DND-41 (cell line): ENCODE results near the gene POU2AF1.

Experiments used
- ATAC-seq: fragments of 200-7000 bp; cut with Tn5 transposase; 3 replicates; pipeline ENCODE4 v1.9.1; 2021; ENCODE audit warnings: low read depth; ENCODE audit not compliant: insufficient read depth
- DNase-seq: peaks from one replicate; pipeline ENCODE4 v3.0.0-alpha.2; 2020
- H2AFZ ChIP-seq: 2 replicates; pipeline ENCODE4 v1.6.0; 2012; ENCODE audit warnings: low read depth, low read length
- H3K27ac ChIP-seq: 2 replicates; pipeline ENCODE4 v1.5.1; 2012; ENCODE audit warnings: low read length, inconsistent platforms
- H3K27me3 ChIP-seq: fragments of 200-600 bp; sonication (generic); 2 replicates; pipeline ENCODE4 v1.6.0; 2012; ENCODE audit warnings: low read length, mild to moderate bottlenecking, inconsistent platforms; ENCODE audit not compliant: insufficient read depth, poor library complexity
- H3K36me3 ChIP-seq: 2 replicates; pipeline ENCODE4 v1.5.1; 2012; ENCODE audit warnings: low read length, inconsistent platforms; ENCODE audit not compliant: insufficient read depth
- H3K4me1 ChIP-seq: 2 replicates; pipeline ENCODE4 v1.5.1; 2012; ENCODE audit warnings: mild to moderate bottlenecking, low read length; ENCODE audit not compliant: insufficient read depth
- H3K4me2 ChIP-seq: 2 replicates; pipeline ENCODE4 v1.6.0; 2012; ENCODE audit warnings: mild to moderate bottlenecking, moderate library complexity, low read length, inconsistent platforms; ENCODE audit not compliant: insufficient read depth
- H3K4me3 ChIP-seq, 2 experiments: fragments of 200-600 bp in 1 of 2; shearing (Covaris generic) in 1 of 2; 2 replicates each; pipeline ENCODE4 v1.5.1; 2012 to 2016; ENCODE audit warnings: inconsistent platforms in 2 of 2, low read length in 2 of 2, mild to moderate bottlenecking in 2 of 2, low read depth in 1 of 2, moderate library complexity in 1 of 2
- H3K79me2 ChIP-seq: 2 replicates; pipeline ENCODE4 v1.6.0; 2012; ENCODE audit warnings: low read length, inconsistent platforms; ENCODE audit not compliant: insufficient read depth
- H3K9ac ChIP-seq: 2 replicates; pipeline ENCODE4 v1.6.0; 2012; ENCODE audit warnings: low read depth, mild to moderate bottlenecking, inconsistent platforms, low read length, moderate library complexity
- H3K9me3 ChIP-seq: 2 replicates; pipeline ENCODE4 v1.5.1; 2012; ENCODE audit warnings: low read length, moderate library complexity, mild to moderate bottlenecking, inconsistent platforms; ENCODE audit not compliant: insufficient read depth, severe bottlenecking
- H4K20me1 ChIP-seq: 2 replicates; pipeline ENCODE4 v1.6.0; 2012; ENCODE audit warnings: low read length; ENCODE audit not compliant: insufficient read depth
- CTCF ChIP-seq: IDR thresholded peaks from 2 replicates; pipeline ENCODE4 v1.5.1; 2012; ENCODE audit warnings: borderline replicate concordance, low read length, moderate library complexity, mild to moderate bottlenecking; ENCODE audit not compliant: poor library complexity, severe bottlenecking; ENCODE audit errors: extremely low read depth
- EZH2 ChIP-seq: IDR thresholded peaks from 3 replicates; pipeline ENCODE4 v1.6.1; 2012; ENCODE audit warnings: borderline replicate concordance, low read depth, mild to moderate bottlenecking, moderate library complexity, low read length, inconsistent platforms; ENCODE audit not compliant: severe bottlenecking

POU2AF1 gene

GRCh38 chr11:111382451-111382850 lies 3.4 kb upstream of the POU2AF1 start:
- TF ChIP-seq EZH2 = no peak
- no peak for TF ChIP-seq CTCF
- Histone ChIP-seq H3K4me2 (no peak overlapping the region), H3K4me1 (peaks cover 49% of the 10 kb centered on the region), H3K4me3 (no peak overlapping the region), H3K79me2 (0 out of 2 replicates have a peak, but pooled peaks cover 2% of the 10 kb centered on the region), H3K9ac (no peak overlapping the region), H3K27ac (no peak overlapping the region; the same call in none of the 2 replicates), H3K9me3 (peaks cover 4% of the 10 kb centered on the region), H4K20me1 (no peaks in the 10 kb centered on the region), H2AFZ (peak overlapping the region; percentile 13; the same call in 1 of the 2 replicates), H3K36me3 (no peaks in the 10 kb centered on the region), H3K27me3 (no peaks in the 10 kb centered on the region)
- DNase-seq (no peak), ATAC-seq (no peak)

DNA sequence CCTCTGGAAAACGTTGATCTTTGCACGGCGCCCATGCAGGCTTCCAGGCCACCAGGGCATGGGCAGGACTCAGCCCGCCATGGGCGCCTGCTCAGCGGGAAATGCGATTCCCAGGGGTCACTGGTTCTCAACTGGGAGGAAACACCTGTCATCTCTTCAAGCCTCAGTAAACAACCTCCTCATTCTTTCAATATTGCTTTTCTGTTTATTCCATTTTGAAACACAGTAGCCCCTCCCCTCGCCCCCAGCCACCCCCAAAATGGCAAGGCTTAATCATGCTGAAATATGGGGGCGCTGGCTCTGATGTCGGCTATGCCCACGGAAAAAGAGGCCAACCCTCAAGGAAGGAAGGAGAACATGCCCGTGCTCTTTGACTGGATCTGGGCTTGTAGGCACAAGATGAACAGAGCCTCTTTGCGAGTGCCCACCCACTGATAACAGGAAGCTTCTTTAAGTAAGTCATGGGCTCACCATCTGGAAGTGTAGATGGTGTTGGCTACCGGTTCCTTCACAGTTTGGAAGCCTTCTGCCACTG lies 594 bp upstream of the POU2AF1 start:
- no peaks in the 10 kb centered on the region for H4K20me1 ChIP-seq
- TF ChIP-seq EZH2 = no peak
- TF ChIP-seq CTCF = no peak
- H3K9ac ChIP-seq = peak overlapping the region; percentile 81
- H3K4me2 ChIP-seq = peak overlapping the region; percentile 76
- 0 out of 2 replicates have a peak, but pooled peaks cover 7% of the 10 kb centered on the region for H3K79me2 ChIP-seq
- ATAC-seq (peak; percentile 46), DNase-seq (peak; percentile 71)
- no peaks in the 10 kb centered on the region for H3K36me3 ChIP-seq
- peaks cover 58% of the 10 kb centered on the region for H3K4me1 ChIP-seq
- peak overlapping the region; percentile 86 for H2AFZ ChIP-seq
- no peaks in the 10 kb centered on the region for H3K9me3 ChIP-seq
- H3K4me3 ChIP-seq = peak overlapping the region in 1 of 2 experiments; percentile 60; a peak in 2 of 4 replicates
- peak overlapping the region; percentile 98 for H3K27ac ChIP-seq
- H3K27me3 ChIP-seq = no peaks in the 10 kb centered on the region

DNA sequence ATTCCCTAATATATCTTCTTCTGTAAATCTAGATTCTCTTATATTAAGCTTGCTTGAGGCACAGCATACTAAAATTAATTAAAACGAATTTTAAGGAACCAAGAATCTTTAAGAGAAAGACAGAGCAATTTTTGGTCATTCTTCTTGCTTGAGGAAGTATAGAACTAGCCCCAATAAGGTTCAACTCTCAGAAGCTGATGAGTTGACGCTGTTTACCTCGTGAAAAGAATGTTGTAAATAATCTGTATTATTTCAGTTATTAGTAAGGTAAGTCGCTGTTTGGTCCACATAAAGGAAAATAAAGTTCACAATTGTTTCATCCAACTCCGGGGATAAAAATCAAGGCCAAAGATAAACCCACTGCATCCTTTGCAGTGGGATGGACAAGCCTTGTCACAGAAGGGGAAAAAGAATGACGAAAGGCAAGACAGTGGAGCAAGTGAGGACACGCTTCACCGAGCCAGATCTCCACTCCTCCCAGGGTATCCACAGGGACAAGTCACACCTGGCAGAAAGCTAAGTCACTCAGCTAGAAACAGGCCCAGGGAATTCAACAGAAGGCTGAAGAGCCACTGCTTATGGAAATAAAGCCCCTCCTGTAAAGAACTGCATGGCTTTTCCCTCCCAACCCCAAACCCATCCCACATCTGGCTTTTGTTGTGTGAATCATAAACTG lies 752 bp downstream of the POU2AF1 start:
- no peaks in the 10 kb centered on the region for H3K36me3 ChIP-seq
- peak overlapping the region; percentile 76 for H3K4me2 ChIP-seq
- H3K4me3 ChIP-seq = peak overlapping the region; percentile 4 to 60
- no peak for ATAC-seq
- H2AFZ ChIP-seq = peak overlapping the region; percentile 86
- peaks cover 58% of the 10 kb centered on the region for H3K4me1 ChIP-seq
- H4K20me1 ChIP-seq = no peaks in the 10 kb centered on the region
- H3K27me3 ChIP-seq = no peaks in the 10 kb centered on the region
- no peak for TF ChIP-seq EZH2
- no peak for TF ChIP-seq CTCF
- H3K27ac ChIP-seq = peak overlapping the region; percentile 98
- H3K79me2 ChIP-seq = 0 out of 2 replicates have a peak, but pooled peaks cover 7% of the 10 kb centered on the region
- no peaks in the 10 kb centered on the region for H3K9me3 ChIP-seq
- peak overlapping the region; percentile 81 for H3K9ac ChIP-seq
- DNase-seq = no peak
